H9 (cell line): ENCODE measurements around the gene LKAAEAR1. TPM values are rescaled to one million over a fixed set of nuclear protein-coding genes. Genes with fewer than 3 reads are reported as not detected.

Experiments
- DNase-seq: peaks from one replicate; pipeline ENCODE4 v3.0.0-alpha.2; 2017
- H2AFZ ChIP-seq: one replicate; pipeline ENCODE4 v1.6.1; 2013; ENCODE audit warnings: mild to moderate bottlenecking, low read length, control low read depth, moderate library complexity
- H2AK5ac ChIP-seq: 2 replicates; pipeline ENCODE4 v1.6.1; 2013; ENCODE audit warnings: low read length, control low read depth, mixed read lengths; ENCODE audit not compliant: insufficient read length
- H2BK120ac ChIP-seq: one replicate; pipeline ENCODE4 v1.6.1; 2013; ENCODE audit warnings: low read depth, mild to moderate bottlenecking, low read length, control low read depth, inconsistent platforms; ENCODE audit not compliant: poor library complexity, severe bottlenecking
- H2BK12ac ChIP-seq: 2 replicates; pipeline ENCODE4 v1.6.1; 2013; ENCODE audit warnings: low read length, control low read depth, mixed read lengths, low read depth; ENCODE audit not compliant: insufficient read length
- H2BK15ac ChIP-seq: 2 replicates; pipeline ENCODE4 v1.6.1; 2013; ENCODE audit warnings: low read depth, low read length, control low read depth
- H2BK20ac ChIP-seq: one replicate; pipeline ENCODE4 v1.6.1; 2013; ENCODE audit warnings: low read depth, mild to moderate bottlenecking, low read length, control low read depth, inconsistent platforms; ENCODE audit not compliant: poor library complexity, severe bottlenecking
- H2BK5ac ChIP-seq: 2 replicates; pipeline ENCODE4 v1.6.1; 2013; ENCODE audit warnings: low read length, control low read depth, mixed read lengths; ENCODE audit not compliant: insufficient read length
- H3K14ac ChIP-seq: 2 replicates; pipeline ENCODE4 v1.6.1; 2013; ENCODE audit warnings: low read length, control low read depth; ENCODE audit not compliant: insufficient read depth
- H3K18ac ChIP-seq: 2 replicates; pipeline ENCODE4 v1.6.1; 2013; ENCODE audit warnings: low read depth, mild to moderate bottlenecking, mixed read lengths, low read length, control low read depth; ENCODE audit not compliant: insufficient read length
- H3K23ac ChIP-seq: 2 replicates; pipeline ENCODE4 v1.6.1; 2013; ENCODE audit warnings: low read length, control low read depth, mixed read lengths, low read depth; ENCODE audit not compliant: insufficient read length
- H3K23me2 ChIP-seq: 2 replicates; pipeline ENCODE4 v1.6.1; 2013; ENCODE audit warnings: low read depth, mild to moderate bottlenecking, mixed read lengths, low read length, control low read depth; ENCODE audit not compliant: insufficient read length, poor library complexity, severe bottlenecking
- H3K27ac ChIP-seq: 2 replicates; pipeline ENCODE4 v1.5.1; 2013; ENCODE audit warnings: low read length, control low read depth, mixed read lengths, low read depth; ENCODE audit not compliant: insufficient read length
- H3K27me3 ChIP-seq: 2 replicates; pipeline ENCODE4 v1.6.1; 2013; ENCODE audit warnings: low read length, control low read depth, inconsistent platforms; ENCODE audit not compliant: insufficient read depth
- H3K4ac ChIP-seq: 2 replicates; pipeline ENCODE4 v1.6.1; 2013; ENCODE audit warnings: low read depth, mild to moderate bottlenecking, control low read depth, inconsistent platforms, low read length, moderate library complexity
- H3K4me1 ChIP-seq: 2 replicates; pipeline ENCODE4 v1.6.1; 2013; ENCODE audit warnings: low read length, control low read depth, inconsistent platforms; ENCODE audit not compliant: insufficient read depth
- H3K4me2 ChIP-seq: 2 replicates; pipeline ENCODE4 v1.6.1; 2013; ENCODE audit warnings: low read length, control low read depth, mixed read lengths; ENCODE audit not compliant: insufficient read length, insufficient read depth
- H3K56ac ChIP-seq: 2 replicates; pipeline ENCODE4 v1.6.1; 2013; ENCODE audit warnings: low read depth, mild to moderate bottlenecking, mixed read lengths, low read length, control low read depth; ENCODE audit not compliant: insufficient read length
- H3K79me1 ChIP-seq: 2 replicates; pipeline ENCODE4 v1.6.1; 2013; ENCODE audit warnings: low read depth, mild to moderate bottlenecking, moderate library complexity, low read length, control low read depth, inconsistent platforms; ENCODE audit not compliant: insufficient read depth, poor library complexity, severe bottlenecking
- H3K79me2 ChIP-seq: 2 replicates; pipeline ENCODE4 v1.6.1; 2013; ENCODE audit warnings: low read length, control low read depth, inconsistent platforms; ENCODE audit not compliant: insufficient read depth
- H3K9ac ChIP-seq: 2 replicates; pipeline ENCODE4 v1.6.1; 2013; ENCODE audit warnings: low read length, control low read depth, mixed read lengths; ENCODE audit not compliant: insufficient read length; ENCODE audit errors: extremely low read depth
- H3K9me3 ChIP-seq: one replicate; pipeline ENCODE4 v1.6.1; 2013; ENCODE audit warnings: low read depth, low read length, inconsistent platforms; ENCODE audit not compliant: control insufficient read depth
- H3T11ph ChIP-seq: one replicate; pipeline ENCODE4 v1.6.1; 2013; ENCODE audit warnings: mild to moderate bottlenecking, low read length, control low read depth, inconsistent platforms
- H4K20me1 ChIP-seq: one replicate; pipeline ENCODE4 v1.6.1; 2013; ENCODE audit not compliant: control insufficient read depth, insufficient read length, insufficient read depth
- H4K5ac ChIP-seq: 2 replicates; pipeline ENCODE4 v1.6.1; 2013; ENCODE audit warnings: low read depth, mild to moderate bottlenecking, mixed read lengths, low read length, control low read depth; ENCODE audit not compliant: insufficient read length
- H4K8ac ChIP-seq: replicated peaks from 2 replicates; pipeline ENCODE4 v1.6.1; 2013; ENCODE audit warnings: low read length, control low read depth, mixed read lengths, low read depth; ENCODE audit not compliant: insufficient read length
- H4K91ac ChIP-seq: 2 replicates; pipeline ENCODE4 v1.6.1; 2013; ENCODE audit warnings: low read depth, mild to moderate bottlenecking, moderate library complexity, mixed read lengths, low read length, control low read depth; ENCODE audit not compliant: insufficient read length
- H3K27ac Mint-ChIP-seq, 3 experiments: 2 replicates in 2 of 3; 3 replicates in 1 of 3; pipeline ENCODE4 v1.8.0; 2020 to 2021; ENCODE audit warnings: mixed read lengths in 3 of 3, mild to moderate bottlenecking in 1 of 3, moderate library complexity in 1 of 3
- H3K27me3 Mint-ChIP-seq: 2 replicates; pipeline ENCODE4 v1.8.0; 2021; ENCODE audit warnings: low read depth, mild to moderate bottlenecking, moderate library complexity, mixed read lengths
- H3K36me3 Mint-ChIP-seq, 3 experiments: 2 replicates in 2 of 3; 3 replicates in 1 of 3; pipeline ENCODE4 v1.8.0; 2020 to 2021; ENCODE audit warnings: low read depth in 3 of 3, mixed read lengths in 3 of 3; ENCODE audit not compliant: insufficient read depth in 1 of 3
- H3K4me1 Mint-ChIP-seq, 2 experiments: 2 replicates each; pipeline ENCODE4 v1.8.0; 2020; ENCODE audit warnings: mixed read lengths in 2 of 2
- H3K4me3 Mint-ChIP-seq, 2 experiments: 2 replicates in 1 of 2; 3 replicates in 1 of 2; pipeline ENCODE4 v1.8.0; 2020 to 2021; ENCODE audit warnings: mild to moderate bottlenecking in 2 of 2, mixed read lengths in 2 of 2, moderate library complexity in 1 of 2
- H3K9me3 Mint-ChIP-seq, 2 experiments: 2 replicates in 1 of 2; 3 replicates in 1 of 2; pipeline ENCODE4 v1.8.0; 2020; ENCODE audit warnings: mild to moderate bottlenecking in 2 of 2, mixed read lengths in 2 of 2, moderate library complexity in 1 of 2
- WGBS: extraction: QIAGEN DNeasy Blood & Tissue Kit; methylation state at CpG from one replicate; pipeline ENCODE4 v1.1.7; 2013; ENCODE audit warnings: missing lambda C conversion rate, low lambda C conversion rate, mixed read lengths; ENCODE audit not compliant: insufficient read length; ENCODE audit errors: extremely low coverage; 5-methylcytosine and 5-hydroxymethylcytosine counted together
- total RNA-seq: library from RNA; stranded (reverse); gene quantifications from 2 replicates; pipeline ENCODE4 v1.2.1, GENCODE V29; 2021
- TF ChIP-seq, protein P1 (sequence below): fragments of 200-600 bp; sonication (generic); conservative IDR thresholded peaks from 3 replicates; pipeline ENCODE4 v1.8.0; 2021; ENCODE audit warnings: antibody characterized with exemption, mild to moderate bottlenecking

The LKAAEAR1 gene
- total RNA-seq, 1 experiment from 2014 or later, result 0.39 TPM

DNA sequence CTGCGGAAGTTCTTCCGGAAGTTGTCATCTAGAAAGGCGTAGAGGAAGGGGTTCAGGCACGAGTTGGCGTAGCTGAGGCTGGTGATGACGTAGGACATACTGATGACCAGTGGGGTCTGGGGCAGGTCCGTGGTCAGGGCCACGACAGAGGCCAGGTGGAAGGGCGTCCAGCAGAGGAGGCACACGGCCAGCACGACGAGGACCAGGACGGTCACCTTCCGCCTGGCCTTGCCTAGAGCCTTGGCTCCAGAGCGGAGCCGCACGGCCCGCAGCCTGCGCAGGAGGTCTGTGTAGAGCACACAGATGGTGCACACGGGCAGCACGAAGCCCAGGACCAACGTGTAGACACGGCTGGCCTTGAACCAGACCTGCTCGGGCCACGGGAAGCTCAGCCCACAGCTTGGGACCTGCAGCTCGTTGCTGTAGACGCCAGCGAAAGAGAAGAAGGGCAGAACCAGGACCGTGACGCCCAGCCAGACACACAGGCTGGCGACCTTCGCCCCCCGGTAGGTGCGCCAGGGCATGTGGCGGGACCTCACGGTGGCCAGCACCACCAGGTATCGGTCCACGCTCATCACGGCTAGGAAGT, 21.7 kb upstream of the LKAAEAR1 start:
- H3K9ac ChIP-seq, result no peak overlapping the region
- H3K79me1 ChIP-seq, result no peaks in the 10 kb centered on the region
- H3K4me2 ChIP-seq, result no peak overlapping the region
- no peak overlapping the region for H4K91ac ChIP-seq
- H3K27ac ChIP-seq, result no peak overlapping the region
- Mint-ChIP-seq H3K27ac (peak overlapping the region in 1 of 3 experiments; percentile 27; a peak in 1 of 7 replicates), H3K9me3 (no peaks in the 10 kb centered on the region), H3K4me1 (peaks cover 9 to 14% of the 10 kb centered on the region in 2 experiments; a peak in 3 of 4 replicates), H3K36me3 (no peaks in the 10 kb centered on the region), H3K4me3 (no peak overlapping the region), H3K27me3 (peaks cover 35% of the 10 kb centered on the region)
- no peaks in the 10 kb centered on the region for H3K79me2 ChIP-seq
- no peak overlapping the region for H3K14ac ChIP-seq
- no peak overlapping the region for H2BK12ac ChIP-seq
- no peaks in the 10 kb centered on the region for H3K4me1 ChIP-seq
- H4K20me1 ChIP-seq, result no peaks in the 10 kb centered on the region
- peaks cover 3% of the 10 kb centered on the region; the same call in 1 of the 2 replicates for H3K27me3 ChIP-seq
- H4K8ac ChIP-seq, result no peak overlapping the region
- no peak overlapping the region for H2BK20ac ChIP-seq
- no peak overlapping the region for H2BK15ac ChIP-seq
- H3K4ac ChIP-seq, result no peak overlapping the region
- H3K9me3 ChIP-seq, result no peaks in the 10 kb centered on the region
- no peak overlapping the region for H2AFZ ChIP-seq
- H3K23ac ChIP-seq, result no peak overlapping the region
- no peak overlapping the region for H2BK5ac ChIP-seq
- H4K5ac ChIP-seq, result no peak overlapping the region
- no peak for DNase-seq
- no peak overlapping the region for H3K18ac ChIP-seq
- H2AK5ac ChIP-seq, result no peak overlapping the region
- TF ChIP-seq, protein P1, sequence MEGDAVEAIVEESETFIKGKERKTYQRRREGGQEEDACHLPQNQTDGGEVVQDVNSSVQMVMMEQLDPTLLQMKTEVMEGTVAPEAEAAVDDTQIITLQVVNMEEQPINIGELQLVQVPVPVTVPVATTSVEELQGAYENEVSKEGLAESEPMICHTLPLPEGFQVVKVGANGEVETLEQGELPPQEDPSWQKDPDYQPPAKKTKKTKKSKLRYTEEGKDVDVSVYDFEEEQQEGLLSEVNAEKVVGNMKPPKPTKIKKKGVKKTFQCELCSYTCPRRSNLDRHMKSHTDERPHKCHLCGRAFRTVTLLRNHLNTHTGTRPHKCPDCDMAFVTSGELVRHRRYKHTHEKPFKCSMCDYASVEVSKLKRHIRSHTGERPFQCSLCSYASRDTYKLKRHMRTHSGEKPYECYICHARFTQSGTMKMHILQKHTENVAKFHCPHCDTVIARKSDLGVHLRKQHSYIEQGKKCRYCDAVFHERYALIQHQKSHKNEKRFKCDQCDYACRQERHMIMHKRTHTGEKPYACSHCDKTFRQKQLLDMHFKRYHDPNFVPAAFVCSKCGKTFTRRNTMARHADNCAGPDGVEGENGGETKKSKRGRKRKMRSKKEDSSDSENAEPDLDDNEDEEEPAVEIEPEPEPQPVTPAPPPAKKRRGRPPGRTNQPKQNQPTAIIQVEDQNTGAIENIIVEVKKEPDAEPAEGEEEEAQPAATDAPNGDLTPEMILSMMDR, result no peak
- no peak overlapping the region for H3T11ph ChIP-seq
- H3K23me2 ChIP-seq, result no peaks in the 10 kb centered on the region
- no peak overlapping the region for H2BK120ac ChIP-seq
- no CpG with 5 or more reads among the region's 39 CpGs for WGBS
- H3K56ac ChIP-seq, result no peak overlapping the region
